NK-92 (cell line): ENCODE data around the gene RASGRP3.

Source experiments
- DNase-seq: peaks from one replicate; lab custom pipeline; 2025; ENCODE audit not compliant: unreplicated experiment; lab: John Stamatoyannopoulos, UW

RASGRP3 gene

GRCh38 chr2:33573657-33574056 is 97.2 kb downstream of the RASGRP3 start:
- no peak for DNase-seq

GRCh38 chr2:33577084-33577483 is 100.6 kb downstream of the RASGRP3 start:
- no peak for DNase-seq

- no peak for DNase-seq
Measured at GRCh38 chr2:33577668-33578067, 101.2 kb downstream of the RASGRP3 start.

- no peak for DNase-seq
Measured at GRCh38 chr2:33579227-33579626, 102.8 kb downstream of the RASGRP3 start.

- DNase-seq, result no peak
Measured at GRCh38 chr2:33581872-33582271, 105.4 kb downstream of the RASGRP3 start.

- no peak for DNase-seq
Measured at GRCh38 chr2:33583194-33583938, 106.9 kb downstream of the RASGRP3 start.

- DNase-seq, result no peak
Measured at GRCh38 chr2:33586766-33587165, 110.3 kb downstream of the RASGRP3 start.

GRCh38 chr2:33588232-33588631 is 111.8 kb downstream of the RASGRP3 start:
- no peak for DNase-seq

- no peak for DNase-seq
Measured at GRCh38 chr2:33589444-33589843, 113.0 kb downstream of the RASGRP3 start.

GRCh38 chr2:33595385-33595784 is 118.9 kb downstream of the RASGRP3 start:
- no peak for DNase-seq

GRCh38 chr2:33597026-33597425 is 120.6 kb downstream of the RASGRP3 start:
- DNase-seq, result no peak

- DNase-seq, result no peak
Measured at GRCh38 chr2:33598561-33599174, 122.2 kb downstream of the RASGRP3 start.

GRCh38 chr2:33599175-33599942 is 122.9 kb downstream of the RASGRP3 start, which contains the start of gene FAM98A:
TSS of gene FAM98A (minus strand) at chr2:33599299. CDS start at chr2:33599221, 78 bp downstream.
- DNase-seq, result peak; percentile 91

GRCh38 chr2:33599943-33600192 is 123.4 kb downstream of the RASGRP3 start:
- DNase-seq, result no peak

GRCh38 chr2:33602201-33602830 is 125.9 kb downstream of the RASGRP3 start:
- DNase-seq, result no peak

- no peak for DNase-seq
Measured at GRCh38 chr2:33603416-33603815, 127.0 kb downstream of the RASGRP3 start.

GRCh38 chr2:33605056-33605455 is 128.6 kb downstream of the RASGRP3 start:
- no peak for DNase-seq

GRCh38 chr2:33606100-33606499 is 129.7 kb downstream of the RASGRP3 start:
- no peak for DNase-seq

- DNase-seq, result no peak
Measured at GRCh38 chr2:33606622-33607021, 130.2 kb downstream of the RASGRP3 start.

- DNase-seq, result no peak
Measured at GRCh38 chr2:33607251-33607721, 130.8 kb downstream of the RASGRP3 start.

GRCh38 chr2:33607905-33608304 is 131.5 kb downstream of the RASGRP3 start:
- DNase-seq, result no peak

- no peak for DNase-seq
Measured at GRCh38 chr2:33614190-33614589, 137.7 kb downstream of the RASGRP3 start.
